Ovary (tissue), 9 donors: ENCODE measurements around the gene NRCAM. TPM values are rescaled to one million over a fixed set of nuclear protein-coding genes. Genes with fewer than 3 reads are reported as not detected.

Experiments
- DNase-seq, 5 donors: peaks; one replicate each; pipeline ENCODE4 v3.0.0-alpha.2; 2019 to 2020
- H3K27ac ChIP-seq, 2 donors: fragments of 200-600 bp; one replicate each; pipeline versions ENCODE4 v1.5.1 to v1.8.0; 2019 to 2022
- H3K27me3 ChIP-seq: fragments of 200-600 bp; one replicate; pipeline ENCODE4 v1.8.0; 2022
- H3K36me3 ChIP-seq: fragments of 200-600 bp; sonication (generic); one replicate; pipeline ENCODE4 v1.5.1; 2019
- H3K4me1 ChIP-seq: one replicate; pipeline ENCODE4 v1.8.1; 2013; ENCODE audit warnings: mild to moderate bottlenecking, moderate library complexity; ENCODE audit not compliant: insufficient read depth
- H3K4me3 ChIP-seq: fragments of 200-600 bp; sonication (generic); one replicate; pipeline ENCODE4 v1.5.1; 2017
- H3K9me3 ChIP-seq, 2 donors: fragments of 200-600 bp in 1 of 2; sonication (generic) in 1 of 2; one replicate each; pipeline versions ENCODE4 v1.5.1 to v1.8.1; 2013 to 2019; ENCODE audit warnings: mild to moderate bottlenecking in 1 of 2, moderate library complexity in 1 of 2
- EP300 ChIP-seq: sonication (generic); formaldehyde crosslinking; IDR thresholded peaks from one replicate; pipeline ENCODE4 v1.6.1; 2017; ENCODE audit warnings: antibody characterized with exemption
- POLR2A ChIP-seq: fragments of 450-650 bp; IDR thresholded peaks from one replicate; pipeline ENCODE4 v1.6.1; 2017; ENCODE audit warnings: antibody characterized with exemption, mild to moderate bottlenecking, moderate library complexity
- WGBS, 3 donors: extraction: QIAGEN DNeasy Blood & Tissue Kit in 1 of 3; methylation state at CpG; one replicate each; pipeline versions ENCODE4 v1.1.5 to v1.1.7; 2013 to 2017; 5-methylcytosine and 5-hydroxymethylcytosine counted together
- intact Hi-C, 4 donors: fragments of 100-400 bp; cut with DNase I; formaldehyde crosslinking; loops; one replicate each; pipeline versions ENCODE4 v1.11.0 to v1.15.1; 2022 to 2023
- polyA plus RNA-seq, 2 donors: library from polyadenylated mRNA; stranded (reverse); fragments of 200-250 nt in 1 of 2; fragments of 350-450 nt in 1 of 2; fragmentation: Illumina TruSeq in 1 of 2; extraction: RNeasy Lipid Tissue Mini Kit (QIAGEN cat#74804) in 1 of 2; gene quantifications; one replicate each; pipeline ENCODE4 v1.2.3, GENCODE V29; 2013 to 2014
- total RNA-seq, 7 donors: library from RNA; depleted of rRNA in 2 of 7; stranded (reverse); fragments of >200 nt in 2 of 7; fragmentation: NEBNext Ultra II Directional in 3 of 7; extraction: Animal tissue kit (Norgen Biotek cat#: 25700) in 3 of 7; gene quantifications; one replicate each; pipeline versions ENCODE4 v1.1.0 to v1.2.4, GENCODE V29; 2016 to 2023
- TF ChIP-seq, protein P1 (sequence below), 3 donors: fragments of 450-650 bp in 2 of 3; fragments of 200-600 bp in 1 of 3; IDR thresholded peaks; one replicate each; pipeline versions ENCODE4 v1.5.1 to v1.8.0; 2016 to 2022; ENCODE audit warnings: antibody characterized with exemption in 3 of 3, mild to moderate bottlenecking in 1 of 3
- donor health status: DM: no; HTN: no; CAD: no; lungs with moderate emphysema.
- donor health status: DM: no; HTN: no; CAD: no.
- donor health status: Bipolar disorder and iron deficiency.
- donor health status: DM: yes; HTN: yes; CAD: no.
- donor health status: DM: no; HTN: no; CAD: no.
- donor health status: DM: yes; HTN: yes; CAD: no.

Gene NRCAM
- total and polyA plus RNA-seq, 9 donors: 0.61 to 14.8 (median 2.8) TPM

- no peak for TF ChIP-seq POLR2A
- H3K9me3 ChIP-seq: no peaks in the 10 kb centered on the region
- WGBS, 3 donors: 32 to 50% (median 45%) methylated on average over 3 of the region's 3 CpGs
- no peaks in the 10 kb centered on the region for H3K27me3 ChIP-seq
- intact Hi-C loops: no loop called here
- H3K27ac ChIP-seq: no peak overlapping the region
- no peaks in the 10 kb centered on the region for H3K36me3 ChIP-seq
- H3K4me3 ChIP-seq: no peak overlapping the region
- DNase-seq: no peak
- no peaks in the 10 kb centered on the region for H3K4me1 ChIP-seq
Measured at GRCh38 chr7:108440613-108441012, 15.6 kb downstream of the NRCAM start.

GRCh38 chr7:108436906-108437305 is 19.3 kb downstream of the NRCAM start:
- no peak overlapping the region for H3K4me3 ChIP-seq
- no peaks in the 10 kb centered on the region for H3K36me3 ChIP-seq
- no peak for DNase-seq
- TF ChIP-seq EP300 (no peak), POLR2A (no peak)
- TF ChIP-seq, protein P1, sequence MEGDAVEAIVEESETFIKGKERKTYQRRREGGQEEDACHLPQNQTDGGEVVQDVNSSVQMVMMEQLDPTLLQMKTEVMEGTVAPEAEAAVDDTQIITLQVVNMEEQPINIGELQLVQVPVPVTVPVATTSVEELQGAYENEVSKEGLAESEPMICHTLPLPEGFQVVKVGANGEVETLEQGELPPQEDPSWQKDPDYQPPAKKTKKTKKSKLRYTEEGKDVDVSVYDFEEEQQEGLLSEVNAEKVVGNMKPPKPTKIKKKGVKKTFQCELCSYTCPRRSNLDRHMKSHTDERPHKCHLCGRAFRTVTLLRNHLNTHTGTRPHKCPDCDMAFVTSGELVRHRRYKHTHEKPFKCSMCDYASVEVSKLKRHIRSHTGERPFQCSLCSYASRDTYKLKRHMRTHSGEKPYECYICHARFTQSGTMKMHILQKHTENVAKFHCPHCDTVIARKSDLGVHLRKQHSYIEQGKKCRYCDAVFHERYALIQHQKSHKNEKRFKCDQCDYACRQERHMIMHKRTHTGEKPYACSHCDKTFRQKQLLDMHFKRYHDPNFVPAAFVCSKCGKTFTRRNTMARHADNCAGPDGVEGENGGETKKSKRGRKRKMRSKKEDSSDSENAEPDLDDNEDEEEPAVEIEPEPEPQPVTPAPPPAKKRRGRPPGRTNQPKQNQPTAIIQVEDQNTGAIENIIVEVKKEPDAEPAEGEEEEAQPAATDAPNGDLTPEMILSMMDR (IDR thresholded peaks at IDR 0.05): no peak
- H3K4me1 ChIP-seq: no peaks in the 10 kb centered on the region
- H3K27me3 ChIP-seq: no peaks in the 10 kb centered on the region
- 92% methylated on average over 3 of the region's 3 CpGs for WGBS, 3 donors
- intact Hi-C loops: no loop called here
- no peak overlapping the region for H3K27ac ChIP-seq
- H3K9me3 ChIP-seq: no peaks in the 10 kb centered on the region

GRCh38 chr7:108434010-108434409 is 22.2 kb downstream of the NRCAM start:
- DNase-seq: no peak
- no peak overlapping the region for H3K27ac ChIP-seq
- H3K4me3 ChIP-seq: no peak overlapping the region
- no peaks in the 10 kb centered on the region for H3K27me3 ChIP-seq
- intact Hi-C loops: no loop called here
- H3K9me3 ChIP-seq: no peaks in the 10 kb centered on the region
- TF ChIP-seq EP300: no peak
- 75 to 87% (median 77%) methylated on average over 2 of the region's 2 CpGs for WGBS, 3 donors
- H3K4me1 ChIP-seq: no peaks in the 10 kb centered on the region
- no peaks in the 10 kb centered on the region for H3K36me3 ChIP-seq

DNA sequence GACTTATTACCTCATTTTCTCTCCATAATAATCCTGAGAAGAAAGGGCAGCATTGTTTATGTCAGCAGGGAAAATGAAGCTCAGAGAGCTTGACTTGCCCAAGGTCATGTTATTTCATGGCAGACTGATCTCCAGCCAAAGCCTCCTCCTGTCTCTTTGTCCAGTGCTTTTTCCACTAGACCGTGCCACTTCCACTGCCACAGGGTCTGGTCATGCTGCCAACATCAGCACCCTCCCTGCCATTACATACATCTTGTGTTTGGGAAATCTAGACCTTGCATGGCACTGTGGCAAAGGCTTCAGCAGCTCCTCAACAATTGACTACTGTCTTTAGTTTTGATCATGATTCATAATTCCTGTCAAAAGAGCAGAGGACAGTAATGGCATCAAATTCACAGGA is 25.1 kb downstream of the NRCAM start:
- H3K27me3 ChIP-seq: no peaks in the 10 kb centered on the region
- intact Hi-C loops: no loop called here
- no peak overlapping the region for H3K27ac ChIP-seq
- no peak for DNase-seq
- H3K36me3 ChIP-seq: no peaks in the 10 kb centered on the region
- TF ChIP-seq POLR2A (no peak), EP300 (no peak)
- TF ChIP-seq, protein P1 (IDR thresholded peaks at IDR 0.05): no peak
- H3K4me1 ChIP-seq: no peaks in the 10 kb centered on the region
- no peak overlapping the region for H3K4me3 ChIP-seq
- 43 to 63% (median 57%) methylated on average over 1 of the region's 1 CpG for WGBS, 3 donors
- no peaks in the 10 kb centered on the region for H3K9me3 ChIP-seq

DNA sequence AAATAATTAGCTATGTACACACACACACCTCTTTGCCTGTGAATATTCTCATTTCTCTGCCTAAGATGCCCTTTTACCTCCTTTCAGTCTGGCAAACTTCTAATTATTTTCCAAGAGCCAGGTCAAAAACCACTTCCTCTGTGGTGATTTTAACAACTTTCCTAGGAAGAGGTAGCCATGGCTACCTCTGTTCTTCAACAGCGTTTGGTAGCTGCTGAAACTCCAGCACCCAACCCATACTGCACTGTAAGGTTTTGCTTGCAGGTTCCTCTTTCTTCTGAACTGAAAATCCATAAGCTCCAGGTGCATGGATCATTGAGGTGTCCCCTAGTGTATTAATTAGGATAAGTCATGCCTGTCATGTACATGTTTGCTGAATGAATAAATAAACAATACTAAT is 25.6 kb downstream of the NRCAM start:
- Histone ChIP-seq H3K4me3 (no peak overlapping the region), H3K9me3 (no peaks in the 10 kb centered on the region), H3K36me3 (no peaks in the 10 kb centered on the region), H3K27me3 (no peaks in the 10 kb centered on the region), H3K27ac (no peak overlapping the region), H3K4me1 (no peaks in the 10 kb centered on the region)
- WGBS, 3 donors: 38 to 54% (median 45%) methylated on average over 1 of the region's 1 CpG
- intact Hi-C loops: no loop called here
- TF ChIP-seq, protein P1 (IDR thresholded peaks at IDR 0.05): no peak
- TF ChIP-seq EP300 (no peak), POLR2A (no peak)
- no peak for DNase-seq

- intact Hi-C loops: no loop called here
- TF ChIP-seq POLR2A (no peak), EP300 (no peak)
- TF ChIP-seq, protein P1 (IDR thresholded peaks at IDR 0.05): no peak
- H3K36me3 ChIP-seq: no peaks in the 10 kb centered on the region
- 16 to 22% (median 19%) methylated on average over 1 of the region's 1 CpG for WGBS, 3 donors
- H3K27ac ChIP-seq: no peak overlapping the region
- no peaks in the 10 kb centered on the region for H3K4me1 ChIP-seq
- no peaks in the 10 kb centered on the region for H3K27me3 ChIP-seq
- no peak overlapping the region for H3K4me3 ChIP-seq
- H3K9me3 ChIP-seq: no peaks in the 10 kb centered on the region
- no peak for DNase-seq
Measured at GRCh38 chr7:108427766-108428165, 28.5 kb downstream of the NRCAM start.
